Ecto neural progenitor cell (in vitro differentiated cells): ENCODE measurements around the gene MN1.

ENCODE experiments used
- DNase-seq: peaks from one replicate; pipeline ENCODE4 v3.0.0-alpha.2; 2018; ENCODE audit warnings: low spot score

The MN1 gene

GRCh38 chr22:27716074-27716473 is 85.5 kb downstream of the MN1 start:
- no peak for DNase-seq

- DNase-seq = no peak
Observed at GRCh38 chr22:27715106-27715505, 86.5 kb downstream of the MN1 start.

- DNase-seq = no peak
Observed at GRCh38 chr22:27714068-27714467, 87.5 kb downstream of the MN1 start.

- DNase-seq = no peak
Observed at GRCh38 chr22:27713461-27713860, 88.1 kb downstream of the MN1 start.

GRCh38 chr22:27711756-27712155 is 89.8 kb downstream of the MN1 start:
- DNase-seq = no peak

- DNase-seq = no peak
Observed at GRCh38 chr22:27711012-27711411, 90.5 kb downstream of the MN1 start.

- no peak for DNase-seq
Observed at GRCh38 chr22:27709919-27710675, 91.5 kb downstream of the MN1 start.

GRCh38 chr22:27706489-27706888 is 95.1 kb downstream of the MN1 start:
- DNase-seq = no peak

- no peak for DNase-seq
Observed at GRCh38 chr22:27705408-27706080, 96.0 kb downstream of the MN1 start.

- DNase-seq = no peak
Observed at GRCh38 chr22:27704581-27704980, 97.0 kb downstream of the MN1 start.

- DNase-seq = no peak
Observed at GRCh38 chr22:27699383-27700019, 102.1 kb downstream of the MN1 start.

- DNase-seq = no peak
Observed at GRCh38 chr22:27698813-27699212, 102.7 kb downstream of the MN1 start.
